Measurements from ENCODE around the gene ATG2A.

Gene ATG2A

GRCh38 chr11:64916775-64917662, at the start of gene ATG2A:
Gene ATG2A (minus strand): TSS chr11:64917209. CDS start chr11:64917135, 74 bp downstream.
- peak; percentile 98 for DNase-seq (ENCODE audit: low read depth in 2 of 2)

- DNase-seq (ENCODE audit: low read depth in 2 of 2), result no peak
These were observed 46.1 kb upstream of the ATG2A start for GRCh38 chr11:64963072-64963631.

GRCh38 chr11:64960719-64961118, 43.7 kb upstream of the ATG2A start:
- no peak for DNase-seq (ENCODE audit: low read depth in 2 of 2)

- no peak for DNase-seq (ENCODE audit: low read depth in 2 of 2)
These were observed 42.5 kb upstream of the ATG2A start for GRCh38 chr11:64959498-64959897.

- DNase-seq (ENCODE audit: low read depth in 2 of 2), result no peak
These were observed 37.2 kb upstream of the ATG2A start for GRCh38 chr11:64954201-64954600.

GRCh38 chr11:64951529-64951928, 34.5 kb upstream of the ATG2A start:
- no peak for DNase-seq (ENCODE audit: low read depth in 2 of 2)

GRCh38 chr11:64947208-64947814, 30.3 kb upstream of the ATG2A start:
- DNase-seq (ENCODE audit: low read depth in 2 of 2), result no peak

GRCh38 chr11:64936539-64936938, 19.5 kb upstream of the ATG2A start:
- no peak for DNase-seq (ENCODE audit: low read depth in 2 of 2)

GRCh38 chr11:64935359-64936081, 18.5 kb upstream of the ATG2A start, which contains the start of gene GPHA2:
Gene GPHA2 (minus strand): TSS chr11:64935893. CDS start chr11:64935460, 433 bp downstream.
- DNase-seq (ENCODE audit: low read depth in 2 of 2), result no peak

- DNase-seq (ENCODE audit: low read depth in 2 of 2), result no peak
These were observed 17.8 kb upstream of the ATG2A start for GRCh38 chr11:64934682-64935358.

GRCh38 chr11:64933935-64934681, 17.1 kb upstream of the ATG2A start:
- DNase-seq (ENCODE audit: low read depth in 2 of 2), result no peak

- DNase-seq (ENCODE audit: low read depth in 2 of 2), result no peak
These were observed 16.4 kb upstream of the ATG2A start for GRCh38 chr11:64933213-64933934.

GRCh38 chr11:64932324-64932723, 15.3 kb upstream of the ATG2A start:
- no peak for DNase-seq (ENCODE audit: low read depth in 2 of 2)

- DNase-seq (ENCODE audit: low read depth in 2 of 2), result no peak
These were observed 14.3 kb upstream of the ATG2A start for GRCh38 chr11:64931290-64931689.

GRCh38 chr11:64930340-64930739, 13.3 kb upstream of the ATG2A start:
- no peak for DNase-seq (ENCODE audit: low read depth in 2 of 2)

GRCh38 chr11:64929625-64930024, 12.6 kb upstream of the ATG2A start:
- DNase-seq (ENCODE audit: low read depth in 2 of 2), result no peak

GRCh38 chr11:64928957-64929356, 11.9 kb upstream of the ATG2A start:
- DNase-seq (ENCODE audit: low read depth in 2 of 2), result no peak

GRCh38 chr11:64926689-64927088, 9.7 kb upstream of the ATG2A start:
- DNase-seq (ENCODE audit: low read depth in 2 of 2), result no peak

GRCh38 chr11:64925536-64926436, 8.8 kb upstream of the ATG2A start:
- no peak for DNase-seq (ENCODE audit: low read depth in 2 of 2)

Data from stimulated activated CD8-positive, alpha-beta memory T cell treated with anti-CD3 and anti-CD28 coated beads, Interleukin-15, amount 100 ng/mL, for 48 hours (primary cell).